NK-92 (cell line): Measurements from ENCODE around the gene MAPK1.
"Not testable (repeated sequence)": the region's sequence is repeated elsewhere in the genome, so short reads cannot be mapped to it uniquely, and the experiment has no call there.

Experiments
- DNase-seq: peaks from one replicate; lab custom pipeline; 2025; ENCODE audit not compliant: unreplicated experiment; lab: John Stamatoyannopoulos, UW

Gene MAPK1

GRCh38 chr22:21882754-21883333, 15.4 kb upstream of the MAPK1 start:
- DNase-seq: not testable (repeated sequence)

DNA sequence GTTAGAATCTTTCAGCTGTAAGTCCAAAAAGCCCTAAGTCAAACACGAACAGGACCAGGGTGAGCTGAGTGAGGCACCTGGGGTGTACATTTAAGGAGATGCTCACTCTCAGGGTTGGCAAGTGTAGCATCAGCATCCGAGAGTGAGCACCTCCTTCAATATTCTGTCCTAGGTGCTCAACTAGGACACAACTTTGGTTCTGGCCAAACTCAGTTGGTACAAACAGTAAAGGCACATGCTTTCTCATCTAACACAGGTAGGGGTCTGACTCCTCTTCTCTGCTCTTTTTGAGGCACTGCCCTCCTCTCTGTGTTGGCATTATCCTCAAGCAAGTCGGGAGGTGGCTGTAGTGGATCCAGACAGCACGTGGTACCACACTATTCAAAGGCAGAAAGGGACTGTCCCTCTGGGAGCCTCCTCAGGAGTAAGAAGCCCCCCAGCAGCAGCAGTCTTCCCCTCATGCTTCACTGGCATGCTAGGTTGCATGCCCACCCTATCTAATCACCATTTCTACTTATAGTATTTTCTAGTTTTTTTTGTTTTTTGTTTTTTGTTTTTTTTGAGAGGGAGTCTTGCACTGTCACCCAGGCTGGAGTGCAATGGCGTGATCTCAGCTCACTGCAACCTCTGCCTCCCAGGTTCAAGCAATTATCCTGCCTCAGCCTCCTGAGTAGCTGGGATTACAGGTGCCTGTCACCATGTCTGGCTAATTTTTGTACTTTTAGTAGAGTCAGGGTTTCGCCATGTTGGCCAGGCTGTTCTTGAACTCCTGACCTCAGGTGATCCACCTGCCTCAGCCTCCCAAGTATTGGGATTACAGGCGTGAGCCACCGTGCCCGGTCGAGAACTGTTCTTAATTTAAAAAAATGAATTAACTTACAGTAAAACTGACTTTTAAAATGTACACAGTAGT, 14.7 kb upstream of the MAPK1 start:
- DNase-seq: no peak

- no peak for DNase-seq
Measured at GRCh38 chr22:21876486-21877176, 9.2 kb upstream of the MAPK1 start.

GRCh38 chr22:21874953-21875352, 7.5 kb upstream of the MAPK1 start:
- DNase-seq: not testable (repeated sequence)

DNA sequence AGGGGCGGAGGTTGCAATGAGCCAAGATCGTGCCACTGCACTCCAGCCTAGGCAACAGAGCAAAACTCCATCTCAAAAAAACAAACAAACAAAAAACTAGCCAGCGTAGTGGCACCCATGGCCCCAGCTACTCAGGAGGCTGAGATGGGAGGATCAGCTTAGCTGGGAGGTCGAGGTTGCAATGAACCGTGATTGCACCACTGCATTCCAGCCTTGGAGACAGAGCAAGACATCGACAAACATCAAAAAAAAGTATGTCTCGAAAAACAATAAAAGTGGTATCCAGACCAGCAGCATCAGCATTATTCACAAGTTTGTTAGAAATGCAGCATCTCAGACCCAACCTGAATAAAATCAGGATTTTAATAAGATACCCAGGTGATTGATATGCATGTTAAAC, 6.2 kb upstream of the MAPK1 start:
- DNase-seq: no peak

GRCh38 chr22:21872741-21873140, 5.3 kb upstream of the MAPK1 start:
- not testable (repeated sequence) for DNase-seq

- no peak for DNase-seq
Measured at GRCh38 chr22:21868651-21869050, 1.2 kb upstream of the MAPK1 start.

GRCh38 chr22:21866833-21867527, 465 bp downstream of the MAPK1 start:
- no peak for DNase-seq

DNA sequence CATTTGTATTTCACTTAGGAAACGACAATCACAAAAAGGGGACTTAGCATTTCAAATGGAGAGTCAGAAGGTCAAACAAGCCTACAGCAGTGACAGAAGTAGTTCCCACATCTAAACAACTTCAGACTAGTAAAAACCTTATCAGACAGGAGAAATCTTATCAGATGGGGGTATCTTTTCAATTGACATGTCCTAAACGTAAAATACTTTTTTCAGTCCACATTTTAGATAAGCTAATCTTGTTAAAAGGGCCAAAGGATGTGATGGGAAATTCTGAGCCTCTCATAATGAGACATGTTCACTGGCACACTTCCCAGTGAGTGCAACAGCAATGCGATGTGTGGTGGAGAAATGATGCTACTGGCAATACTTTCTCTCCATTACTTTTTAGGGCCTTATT, 2.4 kb downstream of the MAPK1 start:
- DNase-seq: no peak

GRCh38 chr22:21862386-21863245, 4.8 kb downstream of the MAPK1 start:
- DNase-seq: no peak

DNA sequence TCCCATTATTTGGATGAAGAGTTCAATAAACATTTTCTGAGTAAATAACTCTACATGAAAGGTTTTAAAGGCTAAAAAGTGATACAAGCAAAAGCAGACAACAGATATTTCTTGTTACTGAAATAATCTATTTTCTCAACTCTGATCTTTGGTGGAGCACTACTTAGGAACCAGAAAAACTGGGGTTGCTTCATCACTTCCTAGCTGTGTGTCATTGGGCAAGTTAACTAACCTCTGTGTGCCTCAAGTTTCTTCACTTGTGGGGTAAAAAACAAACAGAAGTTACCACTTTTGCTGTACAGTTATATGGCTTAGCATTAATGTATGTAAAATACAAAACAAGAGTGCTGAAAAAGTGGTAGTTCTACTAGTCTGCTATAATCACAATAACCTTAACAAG, 5.6 kb downstream of the MAPK1 start:
- no peak for DNase-seq

- no peak for DNase-seq
Measured at GRCh38 chr22:21861264-21861848, 6.1 kb downstream of the MAPK1 start.

DNA sequence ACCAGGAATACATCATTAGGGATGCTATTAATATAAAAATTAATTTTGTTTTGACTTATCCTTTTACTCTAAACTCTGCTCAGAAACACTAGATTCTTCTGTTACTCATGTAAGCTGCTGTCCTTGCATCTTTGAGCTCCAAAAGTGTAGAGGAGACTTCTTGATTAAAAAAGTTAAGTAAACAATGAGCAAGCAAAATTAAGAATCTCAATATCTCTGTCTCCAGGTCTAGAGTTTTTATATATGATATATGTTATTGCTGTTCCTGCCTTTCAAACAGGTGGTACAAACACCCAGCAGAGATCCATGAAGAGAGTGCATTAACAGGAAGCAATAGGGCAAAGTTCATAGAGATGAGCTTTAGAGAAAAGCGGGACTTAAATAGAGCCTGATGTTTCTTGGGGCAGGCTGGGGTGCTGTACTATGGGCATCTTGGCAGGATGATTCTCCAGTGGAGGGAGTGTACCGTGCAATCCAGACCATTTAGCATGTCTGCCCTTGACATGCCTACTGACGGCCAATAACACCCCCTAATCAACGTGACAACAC, 6.9 kb downstream of the MAPK1 start:
- no peak for DNase-seq

DNA sequence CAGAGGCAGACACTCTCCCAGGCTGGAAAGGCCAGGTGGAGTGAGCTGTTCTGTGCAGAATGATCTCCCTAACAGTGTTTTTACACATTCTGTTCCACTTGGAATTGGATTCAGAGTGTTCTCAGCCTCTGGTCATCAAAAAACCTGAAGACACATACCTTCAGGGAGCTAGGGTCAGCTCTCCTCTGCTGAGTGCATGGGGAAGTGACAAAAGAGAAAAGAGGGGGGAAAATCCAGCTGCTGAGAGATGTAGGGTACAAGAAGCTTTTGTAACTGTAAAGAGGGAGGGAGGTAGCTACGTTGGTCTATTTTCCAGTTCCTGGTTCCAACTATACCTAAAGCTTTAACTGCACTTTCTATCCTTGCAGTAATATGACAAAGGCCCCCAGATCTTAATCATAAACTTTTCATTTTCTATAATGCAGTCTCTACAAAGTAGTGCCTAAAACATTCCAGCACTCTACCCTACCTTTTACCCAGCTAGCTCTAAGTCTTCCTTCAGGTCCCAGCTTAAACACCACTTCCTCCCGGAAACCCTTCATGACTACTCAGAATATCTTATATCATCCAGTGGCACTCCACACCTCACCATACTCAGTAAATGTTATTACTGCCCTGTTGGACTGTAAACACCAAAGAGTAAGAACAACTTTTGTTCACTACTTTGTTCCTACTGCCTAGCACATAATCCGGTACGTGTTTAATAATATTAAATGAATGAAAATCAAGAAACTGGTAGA, 9.2 kb downstream of the MAPK1 start:
- no peak for DNase-seq

- no peak for DNase-seq
Measured at GRCh38 chr22:21857481-21857914, 9.9 kb downstream of the MAPK1 start.

GRCh38 chr22:21856868-21857267, 10.6 kb downstream of the MAPK1 start:
- DNase-seq: no peak

DNA sequence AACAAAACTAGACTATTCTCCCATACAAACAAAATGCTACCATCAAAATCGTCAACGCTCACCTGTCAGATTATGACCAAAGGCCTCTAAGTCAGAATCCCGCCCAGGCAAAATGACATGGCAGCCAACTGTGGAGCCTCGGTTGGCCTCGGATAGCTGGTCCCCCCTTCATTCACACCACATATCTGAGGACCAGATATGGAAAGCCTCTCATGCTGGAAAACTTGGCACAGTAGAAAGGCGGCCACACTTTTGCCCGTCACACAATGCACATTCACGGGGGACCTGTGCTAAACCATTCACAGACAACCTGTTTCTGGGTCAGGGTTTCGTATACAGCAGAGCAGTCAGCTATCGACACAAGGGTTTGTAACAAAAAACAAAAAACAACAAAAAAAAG, 11.2 kb downstream of the MAPK1 start:
- no peak for DNase-seq

GRCh38 chr22:21855676-21856075, 11.8 kb downstream of the MAPK1 start:
- DNase-seq: no peak

DNA sequence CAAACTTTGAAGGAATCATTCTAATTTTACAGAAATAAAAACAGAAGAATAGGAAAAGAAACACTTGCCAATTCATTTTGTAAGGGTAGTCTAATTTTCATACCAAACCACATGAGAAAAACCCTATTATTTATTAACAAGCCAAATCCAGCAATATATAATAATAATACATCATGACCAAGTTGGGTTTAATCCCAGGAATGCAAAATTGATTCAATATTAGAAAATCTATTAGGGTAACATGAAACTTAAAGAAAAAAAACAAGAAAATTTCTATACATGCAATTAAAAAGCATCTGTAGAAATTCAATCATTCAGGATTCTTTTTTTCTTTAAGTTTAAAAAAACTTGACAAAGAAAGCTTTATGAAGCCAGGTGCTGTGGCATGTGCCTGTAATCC, 16.8 kb downstream of the MAPK1 start:
- no peak for DNase-seq
